ENCODE measurements around the gene ARL15.

Gene ARL15

GRCh38 chr5:53996008-53996407 lies 314.4 kb downstream of the ARL15 start:
- H3K27ac ChIP-seq (replicated peaks): no peak overlapping the region
- TF ChIP-seq REST (IDR thresholded peaks at IDR 0.05; ENCODE audit: insufficient replicate concordance, low read depth) (no peak), SPI1 (IDR thresholded peaks at IDR 0.05; ENCODE audit: borderline replicate concordance, low read depth) (no peak), GABPA (IDR thresholded peaks at IDR 0.05; ENCODE audit: low read depth) (no peak)

DNA sequence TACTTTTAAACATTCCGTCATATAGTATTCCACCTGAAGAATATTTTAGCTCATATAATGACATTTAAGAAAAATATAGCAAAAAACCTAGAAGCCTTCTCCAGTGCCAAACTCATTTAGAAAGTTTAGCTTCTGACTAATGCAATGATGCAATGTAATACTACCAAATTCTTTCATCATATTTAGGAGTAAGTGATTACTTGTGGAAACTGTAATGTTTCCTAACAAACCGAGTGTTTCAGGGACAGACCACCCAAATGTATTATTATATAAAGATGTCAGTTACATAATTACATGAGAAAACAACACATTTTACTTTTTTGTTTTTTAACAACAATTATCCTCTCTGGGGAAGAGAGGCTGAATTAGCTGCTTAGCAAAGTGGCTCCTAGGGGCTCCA lies 316.2 kb downstream of the ARL15 start:
- Histone ChIP-seq H3K4me3 (replicated peaks; ENCODE audit: insufficient read depth, low read length) (no peak overlapping the region), H3K27me3 (ENCODE audit: insufficient read depth, poor library complexity, severe bottlenecking) (no peaks in the 10 kb centered on the region), H3K27ac (replicated peaks) (no peak overlapping the region)
- peak in 1 of 2 experiments; percentile 8 for DNase-seq (ENCODE audit: low read depth in 1 of 2, low spot score in 1 of 2)
- TF ChIP-seq SPI1 (IDR thresholded peaks at IDR 0.05; ENCODE audit: borderline replicate concordance, low read depth) (no peak), GABPA (IDR thresholded peaks at IDR 0.05; ENCODE audit: low read depth) (no peak), POLR2AphosphoS5 (IDR thresholded peaks at IDR 0.05; ENCODE audit: low read depth) (no peak), REST (IDR thresholded peaks at IDR 0.05; ENCODE audit: insufficient replicate concordance, low read depth) (no peak), CTCF (IDR thresholded peaks at IDR 0.05; ENCODE audit: insufficient read depth, low read length) (no peak)

More at GRCh38 chr5:53996008-53996407, 314.4 kb downstream of the ARL15 start:
- Histone ChIP-seq H3K4me3 (replicated peaks; ENCODE audit: insufficient read depth, low read length) (no peak overlapping the region), H3K27me3 (ENCODE audit: insufficient read depth, poor library complexity, severe bottlenecking) (no peaks in the 10 kb centered on the region)
- DNase-seq (ENCODE audit: low read depth in 1 of 2, low spot score in 1 of 2): no peak

DNA sequence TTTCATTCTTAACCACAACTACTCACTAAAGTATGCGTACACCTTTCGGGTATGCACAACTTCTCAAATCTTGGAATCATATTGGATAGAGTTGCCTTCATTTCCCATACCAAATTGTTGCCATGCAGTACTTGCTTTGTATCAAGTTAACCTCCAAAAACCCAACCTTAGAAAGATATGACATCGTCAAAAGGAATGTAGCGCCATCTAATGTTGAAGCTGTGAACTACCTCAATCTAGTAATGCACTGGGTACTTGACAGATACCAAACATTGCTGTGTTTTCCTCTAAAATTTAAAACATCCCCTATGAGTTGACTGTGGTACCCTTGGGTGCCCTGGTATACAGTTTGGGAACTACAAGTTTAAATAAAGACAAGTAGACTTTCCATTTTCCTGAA lies 318.4 kb downstream of the ARL15 start:
- no peak for DNase-seq (ENCODE audit: low read depth in 1 of 2, low spot score in 1 of 2)
- Histone ChIP-seq H3K4me3 (replicated peaks; ENCODE audit: insufficient read depth, low read length) (no peak overlapping the region), H3K27ac (replicated peaks) (no peak overlapping the region), H3K27me3 (ENCODE audit: insufficient read depth, poor library complexity, severe bottlenecking) (no peaks in the 10 kb centered on the region)
- no peak for TF ChIP-seq POLR2AphosphoS5 (IDR thresholded peaks at IDR 0.05; ENCODE audit: low read depth)
- TF ChIP-seq SPI1 (IDR thresholded peaks at IDR 0.05; ENCODE audit: borderline replicate concordance, low read depth): no peak
- no peak for TF ChIP-seq GABPA (IDR thresholded peaks at IDR 0.05; ENCODE audit: low read depth)
- TF ChIP-seq CTCF (IDR thresholded peaks at IDR 0.05; ENCODE audit: insufficient read depth, low read length): no peak
- TF ChIP-seq REST (IDR thresholded peaks at IDR 0.05; ENCODE audit: insufficient replicate concordance, low read depth): no peak
